SK-MEL-5 (cell line): ENCODE measurements around the gene MYH8. TPM values are rescaled to one million over a fixed set of nuclear protein-coding genes. Genes with fewer than 3 reads are reported as not detected.

Experiments
- DNase-seq: peaks from one replicate; pipeline ENCODE4 v3.0.0-alpha.2; 2016; ENCODE audit warnings: low read depth, low spot score
- in situ Hi-C: cut with HindIII; loops from 2 replicates; pipeline ENCODE4 v1.10.0; 2016; ENCODE audit warnings: low sequenced_read_pairs, high pct_unique_total_duplicates, low pct_unique_long_range_greater_than_20kb
- total RNA-seq: library from RNA; depleted of rRNA; stranded (reverse); fragments of >200 nt; shearing (Covaris generic); gene quantifications from 2 replicates; pipeline ENCODE4 v1.2.3, GENCODE V29; 2014

The MYH8 gene
- total RNA-seq, 1 experiment from 2014 or later: not detected

GRCh38 chr17:10394201-10394887, 27.4 kb downstream of the MYH8 start:
- no peak for DNase-seq
- in situ Hi-C loops: no loop called here

GRCh38 chr17:10392880-10393279, 28.9 kb downstream of the MYH8 start:
- in situ Hi-C loops: no loop called here
- no peak for DNase-seq

- in situ Hi-C loops: no loop called here
These were observed 35.9 kb downstream of the MYH8 start for GRCh38 chr17:10385871-10386270.

GRCh38 chr17:10384175-10384574, 37.6 kb downstream of the MYH8 start:
- no peak for DNase-seq
- in situ Hi-C loops: no loop called here

More at GRCh38 chr17:10385871-10386270, 35.9 kb downstream of the MYH8 start:
- DNase-seq: no peak

- DNase-seq: no peak
- in situ Hi-C loops: no loop called here
These were observed 40.9 kb downstream of the MYH8 start for GRCh38 chr17:10380631-10381408.

- in situ Hi-C loops: no loop called here
- DNase-seq: no peak
These were observed 48.8 kb downstream of the MYH8 start, which contains the start of gene MYH13 for GRCh38 chr17:10372906-10373305. TSS of gene MYH13 (minus strand) at chr17:10373006. CDS start at chr17:10364530, 8,476 bp downstream.

GRCh38 chr17:10370016-10370608, 51.6 kb downstream of the MYH8 start:
- in situ Hi-C loops: no loop called here
- no peak for DNase-seq

GRCh38 chr17:10369239-10369638, 52.5 kb downstream of the MYH8 start:
- DNase-seq: no peak
- in situ Hi-C loops: no loop called here

- in situ Hi-C loops: no loop called here
- no peak for DNase-seq
These were observed 53.2 kb downstream of the MYH8 start for GRCh38 chr17:10368561-10368960.

GRCh38 chr17:10360578-10360977, 61.2 kb downstream of the MYH8 start:
- no peak for DNase-seq
- in situ Hi-C loops: no loop called here

- DNase-seq: peak; percentile 22
- in situ Hi-C loops: no loop called here
These were observed 64.0 kb downstream of the MYH8 start for GRCh38 chr17:10357768-10358167.

- DNase-seq: no peak
- in situ Hi-C loops: no loop called here
These were observed 67.1 kb downstream of the MYH8 start for GRCh38 chr17:10354651-10355050.

- peak; percentile 11 for DNase-seq
- in situ Hi-C loops: no loop called here
These were observed 68.9 kb downstream of the MYH8 start for GRCh38 chr17:10352893-10353292.

GRCh38 chr17:10349403-10349802, 72.3 kb downstream of the MYH8 start:
- peak; percentile 55 for DNase-seq
- in situ Hi-C loops: no loop called here

- in situ Hi-C loops: no loop called here
These were observed 76.9 kb downstream of the MYH8 start for GRCh38 chr17:10344816-10345215.

More at GRCh38 chr17:10344816-10345215, 76.9 kb downstream of the MYH8 start:
- DNase-seq: no peak
